HT1080 (cell line): ENCODE results near the gene LRRC26. TPM values are rescaled to one million over a fixed set of nuclear protein-coding genes. Genes with fewer than 3 reads are reported as not detected.
A peak's percentile ranks its signal among the peaks of the same experiment; 100 is the strongest.
"Not testable (repeated sequence)": the region's sequence is repeated elsewhere in the genome, so short reads cannot be mapped to it uniquely, and the experiment has no call there.

Experiments used
- DNase-seq: peaks from one replicate; pipeline ENCODE4 v3.0.0-alpha.2; 2015; ENCODE audit warnings: low read depth
- total RNA-seq: library from RNA; depleted of rRNA; stranded (reverse); fragments of >200 nt; shearing (Covaris generic); gene quantifications from 2 replicates; pipeline ENCODE4 v1.2.3, GENCODE V29; 2014

LRRC26 gene
- total RNA-seq, 1 experiment from 2014 or later = not detected

- no peak for DNase-seq
These were observed 30.2 kb downstream of the LRRC26 start for GRCh38 chr9:137139468-137140150.

- DNase-seq = no peak
These were observed 31.0 kb downstream of the LRRC26 start, which contains the start of gene GRIN1 for GRCh38 chr9:137138722-137139467. GRIN1 (plus strand) TSS chr9:137139154; CDS start chr9:137139487, 333 bp downstream.

GRCh38 chr9:137138058-137138721 is 31.7 kb downstream of the LRRC26 start:
- DNase-seq = no peak

DNA sequence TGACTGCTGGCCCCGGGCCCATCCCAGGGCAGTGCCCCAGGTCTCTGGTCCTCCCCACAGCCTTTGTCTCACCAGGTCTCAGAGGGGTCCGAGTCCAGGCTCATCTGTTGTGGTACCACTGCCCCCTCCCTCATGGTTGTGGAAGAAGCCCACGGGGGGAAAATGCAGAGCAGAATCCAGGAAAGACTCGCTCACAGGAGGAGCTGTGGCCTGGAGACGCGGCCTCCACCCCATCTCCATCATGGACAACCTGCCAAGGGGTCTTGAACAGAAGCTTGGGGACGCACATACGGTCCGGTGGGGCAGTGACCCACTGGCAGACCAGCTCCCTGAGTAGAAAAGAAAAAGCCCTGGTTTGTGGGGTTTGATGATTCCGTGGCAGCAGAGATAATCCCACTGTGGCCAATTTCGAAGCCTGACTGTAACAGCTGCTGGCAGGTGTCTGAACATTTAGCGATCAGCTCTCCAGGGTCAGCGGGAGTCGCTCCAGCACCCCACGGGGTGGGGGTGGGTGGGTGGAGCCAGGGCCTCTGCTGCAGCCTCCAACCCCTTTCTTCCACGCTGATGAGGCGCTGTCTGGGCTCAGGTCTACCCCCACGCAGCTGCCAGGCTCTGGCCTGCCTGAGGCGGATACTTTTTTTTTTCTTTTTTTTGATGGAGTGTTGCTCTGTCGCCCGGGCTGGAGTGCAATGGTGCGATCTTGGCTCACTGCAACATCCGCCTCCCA is 32.8 kb downstream of the LRRC26 start:
- no peak for DNase-seq

- DNase-seq = no peak
These were observed 33.5 kb downstream of the LRRC26 start for GRCh38 chr9:137136261-137136880.

DNA sequence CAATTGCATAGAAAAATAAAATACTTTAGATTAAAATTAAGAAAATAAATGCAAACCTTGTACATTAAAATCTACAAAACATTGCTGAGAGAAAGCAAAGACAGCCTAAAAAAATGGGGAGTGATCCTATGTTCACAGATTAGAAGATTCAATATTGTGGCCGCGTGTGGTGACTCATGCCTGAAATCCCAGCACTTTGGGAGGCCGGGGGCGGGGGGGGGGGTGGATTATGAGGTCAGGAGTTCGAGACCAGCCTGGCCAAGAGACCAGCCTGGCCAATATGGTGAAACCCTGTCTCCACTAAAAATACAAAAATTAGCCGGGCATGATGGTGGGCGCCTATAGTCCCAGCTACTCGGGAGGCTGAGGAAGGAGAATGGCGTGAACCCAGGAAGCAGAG is 34.7 kb downstream of the LRRC26 start:
- not testable (repeated sequence) for DNase-seq

- DNase-seq = peak; percentile 47
These were observed 35.7 kb downstream of the LRRC26 start for GRCh38 chr9:137134191-137134590.

GRCh38 chr9:137130176-137130755 is 39.6 kb downstream of the LRRC26 start:
- DNase-seq = no peak

- DNase-seq = peak; percentile 88
These were observed 40.2 kb downstream of the LRRC26 start for GRCh38 chr9:137129456-137130175.

DNA sequence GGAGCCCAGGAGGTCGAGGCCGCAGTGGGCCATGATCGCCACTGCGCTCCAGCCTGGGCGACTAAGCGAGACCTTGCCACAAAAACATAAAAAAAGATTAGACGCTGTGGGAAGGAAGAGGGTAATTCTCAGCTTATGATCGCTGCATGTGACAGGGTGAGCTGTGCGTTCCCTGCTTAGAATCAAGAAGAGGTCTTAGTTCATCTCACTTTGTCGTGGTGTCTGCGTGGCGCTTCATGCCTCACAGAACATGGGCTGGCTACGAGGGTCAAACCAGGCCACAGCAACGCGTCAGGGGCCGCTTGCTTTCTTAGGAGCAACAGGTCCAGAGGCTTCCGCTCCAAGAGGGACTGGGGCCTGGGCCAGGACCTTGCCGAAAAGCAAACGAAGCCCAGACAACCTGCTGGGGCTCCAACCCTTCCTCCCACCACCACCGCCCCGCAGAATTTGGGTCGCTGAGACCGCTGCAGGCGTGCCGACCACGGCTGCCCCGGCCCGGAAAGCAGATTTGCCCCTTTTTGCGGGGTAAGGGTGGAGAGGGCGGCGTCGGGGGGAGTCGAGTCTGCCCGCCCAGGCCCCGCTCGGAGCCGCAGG is 40.9 kb downstream of the LRRC26 start:
- DNase-seq = no peak

DNA sequence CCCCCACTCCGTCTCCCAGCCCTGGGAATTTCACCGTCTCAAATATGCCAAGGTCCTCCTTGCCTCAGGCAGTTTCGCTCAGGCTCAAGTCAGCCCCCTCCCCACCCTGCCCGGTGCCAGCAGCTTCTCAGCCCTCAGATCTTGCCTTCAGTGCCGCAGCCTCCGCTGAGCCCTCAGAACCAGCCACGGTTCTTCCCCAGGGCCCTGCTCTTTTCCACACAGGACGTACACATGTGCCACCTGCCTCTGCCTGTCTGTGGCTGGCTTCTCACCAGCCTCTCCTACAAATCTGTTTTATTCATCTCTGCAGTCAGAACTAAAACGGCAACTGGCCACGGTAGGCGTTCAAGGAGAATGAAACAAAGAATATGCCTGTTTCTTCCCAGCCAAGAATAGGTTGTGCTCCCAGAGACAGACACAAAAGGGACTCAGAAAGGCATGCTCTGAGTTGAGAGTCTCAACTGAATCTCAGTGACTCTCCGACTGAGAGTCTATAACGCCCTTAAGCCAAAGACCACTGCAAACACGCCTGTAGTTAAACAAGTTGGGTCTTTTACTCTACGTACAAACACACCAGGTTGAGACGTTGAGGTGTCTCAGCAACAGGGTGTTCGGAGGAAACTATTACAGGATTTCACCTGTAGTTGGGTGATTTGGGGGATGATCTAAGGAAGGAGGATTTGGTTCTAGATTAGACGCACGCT is 41.5 kb downstream of the LRRC26 start:
- no peak for DNase-seq

- no peak for DNase-seq
These were observed 42.3 kb downstream of the LRRC26 start for GRCh38 chr9:137127301-137128157.

GRCh38 chr9:137126786-137127185 is 43.1 kb downstream of the LRRC26 start:
- no peak for DNase-seq

DNA sequence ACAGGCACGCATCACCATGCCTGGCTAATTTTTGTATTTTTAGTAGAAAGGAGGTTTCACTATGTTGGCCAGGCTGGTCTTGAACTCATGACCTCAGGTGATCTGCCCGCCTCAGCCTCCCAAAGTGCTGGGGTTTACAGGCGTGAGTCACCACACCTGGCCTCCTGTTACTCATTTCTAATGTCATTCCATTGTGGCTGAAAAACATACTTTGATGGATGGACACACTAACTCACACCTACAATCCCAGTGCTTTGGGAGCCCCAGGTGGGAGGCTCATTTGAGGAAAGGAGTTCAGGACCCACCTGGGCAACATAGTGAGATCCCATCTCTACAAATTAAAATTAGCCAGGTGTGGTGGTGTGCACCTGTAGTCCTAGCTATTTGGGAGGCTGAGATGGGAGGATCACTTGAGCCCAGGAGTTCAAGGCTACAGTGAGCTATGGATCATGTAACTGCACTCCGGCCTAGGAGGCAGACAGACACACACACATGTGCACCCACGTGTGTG is 45.8 kb downstream of the LRRC26 start:
- DNase-seq = not testable (repeated sequence)

DNA sequence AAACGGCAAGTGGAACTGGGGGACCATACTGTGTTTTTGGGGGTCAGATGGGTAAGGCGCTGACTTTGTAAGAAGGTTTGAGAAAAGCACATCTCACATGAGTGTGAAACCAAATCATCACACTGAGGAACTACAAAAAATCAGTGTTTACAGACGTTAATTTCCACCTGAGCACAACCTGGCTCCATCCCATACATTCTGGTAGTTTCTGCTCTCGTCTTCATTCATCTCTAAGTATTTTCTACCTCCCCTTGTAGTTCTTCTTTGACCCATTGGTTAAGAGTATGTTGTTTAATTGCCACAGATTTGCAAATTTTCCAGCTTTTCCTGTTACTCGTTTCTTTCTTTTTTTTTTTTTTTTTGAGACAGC is 46.4 kb downstream of the LRRC26 start:
- no peak for DNase-seq

- not testable (repeated sequence) for DNase-seq
These were observed 46.9 kb downstream of the LRRC26 start for GRCh38 chr9:137122796-137123467.
